Osteoblast (primary cell): Measurements from ENCODE around the gene KLHL6. TPM values are rescaled to one million over a fixed set of nuclear protein-coding genes. Genes with fewer than 3 reads are reported as not detected.
"Not testable (repeated sequence)": the region's sequence is repeated elsewhere in the genome, so short reads cannot be mapped to it uniquely, and the experiment has no call there.

Source experiments
- DNase-seq: peaks from one replicate; pipeline ENCODE4 v3.0.0; 2011; ENCODE audit warnings: low spot score, mixed read lengths; ENCODE audit not compliant: insufficient read length; ENCODE audit errors: missing footprints
- H2AFZ ChIP-seq: 2 replicates; pipeline ENCODE4 v1.6.0; 2011; ENCODE audit warnings: mild to moderate bottlenecking, low read length
- H3K27ac ChIP-seq: 2 replicates; pipeline ENCODE4 v1.5.1; 2011; ENCODE audit warnings: mild to moderate bottlenecking, low read depth, low read length, moderate library complexity
- H3K27me3 ChIP-seq: 2 replicates; pipeline ENCODE4 v1.6.0; 2012; ENCODE audit warnings: mild to moderate bottlenecking, control low read depth, inconsistent platforms, low read length, moderate library complexity; ENCODE audit not compliant: insufficient read depth
- H3K36me3 ChIP-seq: 2 replicates; pipeline ENCODE4 v1.5.1; 2011; ENCODE audit warnings: mild to moderate bottlenecking, low read length, control low read depth, moderate library complexity; ENCODE audit not compliant: insufficient read depth
- H3K4me1 ChIP-seq: 2 replicates; pipeline ENCODE4 v1.5.1; 2011; ENCODE audit warnings: mild to moderate bottlenecking, low read length, control low read depth, moderate library complexity; ENCODE audit not compliant: insufficient read depth
- H3K4me2 ChIP-seq: 2 replicates; pipeline ENCODE4 v1.6.0; 2011; ENCODE audit warnings: mild to moderate bottlenecking, low read length; ENCODE audit not compliant: insufficient read depth
- H3K4me3 ChIP-seq: fragments of 200-600 bp; sonication (generic); 3 replicates; pipeline ENCODE4 v1.5.1; 2012; ENCODE audit warnings: mild to moderate bottlenecking, low read length, inconsistent platforms; ENCODE audit not compliant: insufficient read depth
- H3K79me2 ChIP-seq: 2 replicates; pipeline ENCODE4 v1.6.0; 2012; ENCODE audit warnings: mild to moderate bottlenecking, low read length, control low read depth, inconsistent platforms; ENCODE audit not compliant: insufficient read depth
- H3K9me3 ChIP-seq: 2 replicates; pipeline ENCODE4 v1.5.1; 2011; ENCODE audit warnings: low read depth, low read length, control low read depth
- H4K20me1 ChIP-seq: 2 replicates; pipeline ENCODE4 v1.6.0; 2012; ENCODE audit warnings: mild to moderate bottlenecking, low read length, control low read depth; ENCODE audit not compliant: insufficient read depth
- CTCF ChIP-seq: IDR thresholded peaks from 2 replicates; pipeline ENCODE4 v1.5.1; 2011; ENCODE audit warnings: mild to moderate bottlenecking, low read depth, low read length, moderate library complexity; ENCODE audit errors: extremely low read depth
- total RNA-seq: library from RNA; depleted of rRNA; stranded (reverse); fragments of >200 nt; gene quantifications from 2 replicates; pipeline ENCODE4 v1.2.3, GENCODE V29; 2012

KLHL6 gene
- total RNA-seq, 1 donor, result under 0.01 TPM

- Histone ChIP-seq H3K9me3 (no peaks in the 10 kb centered on the region), H3K4me2 (no peak overlapping the region), H3K27me3 (no peaks in the 10 kb centered on the region), H3K4me1 (peaks cover 15% of the 10 kb centered on the region), H3K27ac (no peak overlapping the region), H3K36me3 (no peaks in the 10 kb centered on the region), H2AFZ (no peak overlapping the region), H3K79me2 (no peaks in the 10 kb centered on the region), H4K20me1 (no peaks in the 10 kb centered on the region), H3K4me3 (no peak overlapping the region)
- no peak for TF ChIP-seq CTCF
- DNase-seq, result no peak
Observed at GRCh38 chr3:183484431-183485075, 71.0 kb downstream of the KLHL6 start.

GRCh38 chr3:183481582-183481981, 73.9 kb downstream of the KLHL6 start:
- no peaks in the 10 kb centered on the region for H3K79me2 ChIP-seq
- peaks cover 3% of the 10 kb centered on the region for H3K27me3 ChIP-seq
- no peak overlapping the region for H2AFZ ChIP-seq
- no peak for DNase-seq
- H3K4me3 ChIP-seq, result no peak overlapping the region
- H3K27ac ChIP-seq, result no peak overlapping the region
- no peaks in the 10 kb centered on the region for H3K36me3 ChIP-seq
- H4K20me1 ChIP-seq, result no peaks in the 10 kb centered on the region
- H3K4me1 ChIP-seq, result peaks cover 10% of the 10 kb centered on the region
- TF ChIP-seq CTCF, result no peak
- no peaks in the 10 kb centered on the region for H3K9me3 ChIP-seq
- no peak overlapping the region for H3K4me2 ChIP-seq

- no peaks in the 10 kb centered on the region for H3K9me3 ChIP-seq
- no peak for DNase-seq
- no peak overlapping the region for H2AFZ ChIP-seq
- no peaks in the 10 kb centered on the region for H3K79me2 ChIP-seq
- no peak overlapping the region for H3K4me3 ChIP-seq
- no peaks in the 10 kb centered on the region for H4K20me1 ChIP-seq
- no peak overlapping the region for H3K4me2 ChIP-seq
- TF ChIP-seq CTCF, result no peak
- H3K36me3 ChIP-seq, result no peaks in the 10 kb centered on the region
- H3K27ac ChIP-seq, result no peak overlapping the region
- peaks cover 6% of the 10 kb centered on the region for H3K4me1 ChIP-seq
- peaks cover 9% of the 10 kb centered on the region for H3K27me3 ChIP-seq
Observed at GRCh38 chr3:183478501-183478900, 77.0 kb downstream of the KLHL6 start.

- no peak overlapping the region for H3K4me3 ChIP-seq
- no peak for TF ChIP-seq CTCF
- H2AFZ ChIP-seq, result no peak overlapping the region
- no peaks in the 10 kb centered on the region for H4K20me1 ChIP-seq
- H3K27me3 ChIP-seq, result peaks cover 9% of the 10 kb centered on the region
- H3K4me1 ChIP-seq, result no peaks in the 10 kb centered on the region
- no peaks in the 10 kb centered on the region for H3K9me3 ChIP-seq
- DNase-seq, result no peak
- H3K79me2 ChIP-seq, result no peaks in the 10 kb centered on the region
- H3K27ac ChIP-seq, result no peak overlapping the region
- no peak overlapping the region for H3K4me2 ChIP-seq
- no peaks in the 10 kb centered on the region for H3K36me3 ChIP-seq
Observed at GRCh38 chr3:183477801-183478456, 77.6 kb downstream of the KLHL6 start.

GRCh38 chr3:183475764-183476162, 79.7 kb downstream of the KLHL6 start:
- not testable (repeated sequence) for H3K27me3 ChIP-seq, H3K79me2 ChIP-seq, H3K27ac ChIP-seq, H3K36me3 ChIP-seq, H3K4me2 ChIP-seq, H3K9me3 ChIP-seq, H4K20me1 ChIP-seq, H3K4me3 ChIP-seq, DNase-seq, H3K4me1 ChIP-seq, H2AFZ ChIP-seq
